ENCODE results near the gene PTGES2. TPM values are rescaled to one million over a fixed set of nuclear protein-coding genes. Genes with fewer than 3 reads are reported as not detected.
A peak's percentile ranks its signal among the peaks of the same experiment; 100 is the strongest.

Gene PTGES2
- total RNA-seq, 1 donor from 2014 or later, result 74.8 TPM

GRCh38 chr9:128101690-128102089 is 25.8 kb downstream of the PTGES2 start:
- no peaks in the 10 kb centered on the region for H3K9me3 Mint-ChIP-seq
- no peak overlapping the region for H3K4me3 Mint-ChIP-seq
- H3K4me1 Mint-ChIP-seq, result peaks cover 38% of the 10 kb centered on the region
- H3K36me3 Mint-ChIP-seq, result peaks cover 25% of the 10 kb centered on the region
- no peak for DNase-seq (ENCODE audit: low spot score in 2 of 2, unreplicated experiment in 2 of 2)
- H3K27me3 Mint-ChIP-seq (ENCODE audit: low read depth), result no peaks in the 10 kb centered on the region
- TF ChIP-seq CTCF (IDR thresholded peaks at IDR 0.05; ENCODE audit: unreplicated experiment), result no peak
- H3K27ac Mint-ChIP-seq, result no peak overlapping the region

- no peak for TF ChIP-seq CTCF (IDR thresholded peaks at IDR 0.05; ENCODE audit: unreplicated experiment)
- peaks cover 41% of the 10 kb centered on the region for H3K4me1 Mint-ChIP-seq
- H3K27ac Mint-ChIP-seq, result peak overlapping the region; percentile 100
- H3K36me3 Mint-ChIP-seq, result peaks cover 23% of the 10 kb centered on the region
- DNase-seq (ENCODE audit: low spot score in 2 of 2, unreplicated experiment in 2 of 2), result no peak
- no peaks in the 10 kb centered on the region for H3K27me3 Mint-ChIP-seq (ENCODE audit: low read depth)
- no peaks in the 10 kb centered on the region for H3K9me3 Mint-ChIP-seq
- H3K4me3 Mint-ChIP-seq, result no peak overlapping the region
Observed at GRCh38 chr9:128101231-128101661, 26.3 kb downstream of the PTGES2 start.

GRCh38 chr9:128100581-128100980 is 26.9 kb downstream of the PTGES2 start:
- Mint-ChIP-seq H3K9me3 (no peaks in the 10 kb centered on the region), H3K4me1 (peaks cover 41% of the 10 kb centered on the region), H3K36me3 (peaks cover 23% of the 10 kb centered on the region), H3K27me3 (ENCODE audit: low read depth) (no peaks in the 10 kb centered on the region), H3K4me3 (peak overlapping the region; percentile 4), H3K27ac (peak overlapping the region; percentile 100)
- no peak for TF ChIP-seq CTCF (IDR thresholded peaks at IDR 0.05; ENCODE audit: unreplicated experiment)
- no peak for DNase-seq (ENCODE audit: low spot score in 2 of 2, unreplicated experiment in 2 of 2)

- H3K27me3 Mint-ChIP-seq (ENCODE audit: low read depth), result no peaks in the 10 kb centered on the region
- peaks cover 23% of the 10 kb centered on the region for H3K36me3 Mint-ChIP-seq
- H3K9me3 Mint-ChIP-seq, result no peaks in the 10 kb centered on the region
- H3K4me3 Mint-ChIP-seq, result peak overlapping the region; percentile 77
- no peak for TF ChIP-seq CTCF (IDR thresholded peaks at IDR 0.05; ENCODE audit: unreplicated experiment)
- H3K27ac Mint-ChIP-seq, result peak overlapping the region; percentile 100
- DNase-seq (ENCODE audit: low spot score in 2 of 2, unreplicated experiment in 2 of 2), result no peak
- peaks cover 45% of the 10 kb centered on the region for H3K4me1 Mint-ChIP-seq
Observed at GRCh38 chr9:128099932-128100491, 27.5 kb downstream of the PTGES2 start.

- Mint-ChIP-seq H3K9me3 (no peaks in the 10 kb centered on the region), H3K27me3 (ENCODE audit: low read depth) (no peaks in the 10 kb centered on the region), H3K27ac (peak overlapping the region; percentile 100), H3K4me1 (peaks cover 52% of the 10 kb centered on the region), H3K36me3 (peaks cover 23% of the 10 kb centered on the region), H3K4me3 (peak overlapping the region; percentile 77)
- peak in 1 of 2 experiments; percentile 49 for DNase-seq (ENCODE audit: low spot score in 2 of 2, unreplicated experiment in 2 of 2)
- TF ChIP-seq CTCF (IDR thresholded peaks at IDR 0.05; ENCODE audit: unreplicated experiment), result no peak
Observed at GRCh38 chr9:128099231-128099931, 28.1 kb downstream of the PTGES2 start.
